GM19455 (cell line): ENCODE measurements around the gene TRIM59.

Source experiments
- ATAC-seq: cut with Tn5 transposase; IDR thresholded peaks from one replicate; pipeline ENCODE4 v1.9.1; 2021; ENCODE audit not compliant: unreplicated experiment

TRIM59 gene, protein sequence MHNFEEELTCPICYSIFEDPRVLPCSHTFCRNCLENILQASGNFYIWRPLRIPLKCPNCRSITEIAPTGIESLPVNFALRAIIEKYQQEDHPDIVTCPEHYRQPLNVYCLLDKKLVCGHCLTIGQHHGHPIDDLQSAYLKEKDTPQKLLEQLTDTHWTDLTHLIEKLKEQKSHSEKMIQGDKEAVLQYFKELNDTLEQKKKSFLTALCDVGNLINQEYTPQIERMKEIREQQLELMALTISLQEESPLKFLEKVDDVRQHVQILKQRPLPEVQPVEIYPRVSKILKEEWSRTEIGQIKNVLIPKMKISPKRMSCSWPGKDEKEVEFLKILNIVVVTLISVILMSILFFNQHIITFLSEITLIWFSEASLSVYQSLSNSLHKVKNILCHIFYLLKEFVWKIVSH

DNA sequence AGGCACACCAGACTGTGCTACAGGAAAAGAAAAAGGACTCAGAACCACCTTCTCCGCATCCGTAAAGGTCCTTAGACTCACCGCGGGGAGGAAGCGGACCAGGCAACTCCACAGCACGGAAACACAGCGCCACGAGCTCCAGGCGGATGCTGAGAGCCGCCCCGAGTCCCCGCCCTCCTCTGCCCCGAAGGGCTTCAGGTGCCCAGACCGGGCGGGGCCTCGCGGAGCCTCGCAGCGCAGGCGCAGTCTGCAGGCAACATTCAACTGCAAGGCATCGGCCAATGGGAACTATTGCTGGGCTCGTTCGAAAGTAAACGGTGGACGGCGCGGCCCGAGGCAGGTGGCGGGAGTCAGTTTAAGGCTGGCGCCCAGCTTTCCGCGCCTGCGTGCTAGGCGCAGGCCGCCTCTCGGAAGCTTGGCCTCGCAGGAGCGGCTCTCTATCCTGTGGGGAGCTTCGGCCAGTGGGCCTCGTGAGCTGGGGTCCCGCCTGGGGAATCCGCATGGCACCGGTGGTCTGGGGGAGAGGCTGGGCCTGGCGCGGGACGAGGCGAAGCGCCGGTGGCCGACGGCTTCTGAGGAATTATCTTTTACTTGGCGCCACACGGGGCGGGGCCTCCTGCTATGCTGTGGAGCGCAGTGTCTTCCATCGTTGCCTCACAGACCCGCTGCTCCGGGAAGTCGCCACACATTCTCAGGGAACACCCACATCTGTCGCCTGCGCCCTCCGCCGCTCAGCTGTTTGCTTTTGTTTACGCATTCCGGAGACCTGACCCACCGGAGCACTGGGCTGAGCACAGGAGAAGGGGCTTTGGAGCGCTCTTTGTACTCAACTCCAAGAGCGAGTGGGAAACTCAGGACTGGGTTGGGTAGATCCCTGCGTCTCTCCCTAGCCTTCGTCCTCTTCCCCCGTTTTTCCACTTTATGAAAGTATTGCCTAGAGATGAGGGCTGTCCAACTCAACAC lies at the start of gene TRIM59:
Gene TRIM59 (minus strand): TSS at position 151 of the 963 bp plus-strand sequence. CDS start 10,603 bp downstream, outside the sequence.
- ATAC-seq, result peak; percentile 95

DNA sequence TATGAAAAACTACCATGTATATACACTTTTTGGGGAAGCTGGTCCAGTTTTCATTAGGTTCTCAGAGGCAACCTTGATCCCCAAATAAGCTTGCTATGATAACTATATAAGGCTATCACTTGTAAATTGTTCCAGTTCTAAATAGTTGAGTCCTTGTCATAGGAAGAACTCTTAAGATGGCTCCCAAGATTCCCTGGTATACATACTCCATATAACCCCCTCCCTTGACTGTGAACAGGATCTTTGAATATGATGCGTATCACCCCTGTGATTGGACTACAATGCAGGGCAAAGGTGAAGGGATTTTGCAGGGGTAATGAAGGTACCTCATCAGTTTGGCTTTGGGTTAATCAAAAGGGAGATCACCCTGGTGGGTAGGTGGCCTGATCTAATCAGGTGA lies 48.6 kb upstream of the TRIM59 start:
- ATAC-seq, result no peak

DNA sequence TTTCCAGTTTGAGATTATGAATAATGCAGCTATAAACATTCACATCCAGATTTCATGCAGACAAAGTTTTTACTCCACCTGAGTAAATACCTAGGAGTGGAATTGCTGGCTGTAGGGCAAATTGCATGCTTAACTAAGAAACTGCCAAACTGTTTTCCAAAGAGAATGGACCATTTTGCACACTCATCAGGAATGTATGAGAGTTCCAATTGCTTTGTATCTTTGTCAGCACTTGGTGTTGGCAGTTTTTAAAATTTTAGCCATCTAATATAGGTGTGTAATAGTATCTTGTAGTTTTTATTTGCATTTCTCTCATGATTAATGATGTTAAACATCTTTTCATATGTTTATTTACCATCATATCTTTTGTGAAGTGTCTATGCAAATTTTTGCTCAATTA lies 40.6 kb upstream of the TRIM59 start:
- no peak for ATAC-seq

DNA sequence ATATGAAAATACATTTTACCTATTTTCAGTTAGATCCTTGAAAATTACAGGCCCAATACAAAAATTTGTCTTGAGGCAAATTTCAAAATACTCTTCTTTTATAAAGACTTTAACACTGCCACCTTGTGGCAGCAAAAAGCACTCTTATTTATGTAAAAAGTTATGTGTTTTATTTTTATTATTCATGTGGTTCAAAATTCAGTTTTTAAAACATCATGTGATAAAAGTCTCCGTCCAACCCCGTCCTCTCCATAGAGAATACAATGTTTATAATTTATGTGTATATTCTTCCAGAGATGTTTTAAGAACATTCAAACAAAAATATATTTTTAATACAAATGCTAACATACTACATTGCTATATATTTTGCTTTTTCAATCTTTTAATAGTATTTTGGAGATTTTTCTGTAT lies 36.9 kb upstream of the TRIM59 start:
- no peak for ATAC-seq

DNA sequence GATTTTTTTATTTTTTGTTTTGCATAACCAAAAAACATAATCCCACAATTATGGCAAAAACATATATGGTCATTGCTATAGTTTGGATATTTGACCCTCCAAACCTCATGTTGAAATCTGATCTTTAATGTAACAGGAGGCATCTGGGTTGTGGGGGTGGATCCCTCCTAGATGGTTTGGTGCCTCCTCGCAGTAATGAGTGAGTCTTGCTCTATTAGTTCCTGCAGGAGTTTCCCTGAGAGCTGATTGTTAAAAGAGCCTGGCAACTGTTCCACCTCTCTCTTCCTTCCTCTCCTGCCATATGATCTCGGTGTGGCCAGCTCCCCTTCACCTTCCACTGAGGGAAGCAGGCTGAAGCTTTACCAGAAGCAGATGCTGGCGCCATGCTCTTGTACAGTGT lies 33.2 kb upstream of the TRIM59 start:
- no peak for ATAC-seq

DNA sequence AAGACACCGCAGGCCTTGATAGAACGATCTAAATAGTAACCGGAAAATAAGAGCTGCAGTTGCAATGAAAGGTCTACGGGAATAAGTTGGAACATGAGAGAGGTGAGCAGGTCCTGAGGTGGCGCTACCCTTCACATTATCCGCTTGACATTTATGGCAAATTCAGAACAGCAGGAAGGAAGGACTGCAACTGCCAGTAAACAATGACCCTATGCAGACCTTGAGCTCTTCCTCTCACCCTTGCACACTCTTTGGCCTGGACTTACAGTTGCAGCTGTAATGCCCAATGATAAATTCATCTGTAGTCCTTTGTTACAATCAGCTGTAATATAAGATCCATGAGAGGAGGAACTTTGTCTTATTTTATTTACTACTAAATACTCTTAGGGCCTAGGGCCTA lies 32.3 kb upstream of the TRIM59 start:
- ATAC-seq, result no peak

DNA sequence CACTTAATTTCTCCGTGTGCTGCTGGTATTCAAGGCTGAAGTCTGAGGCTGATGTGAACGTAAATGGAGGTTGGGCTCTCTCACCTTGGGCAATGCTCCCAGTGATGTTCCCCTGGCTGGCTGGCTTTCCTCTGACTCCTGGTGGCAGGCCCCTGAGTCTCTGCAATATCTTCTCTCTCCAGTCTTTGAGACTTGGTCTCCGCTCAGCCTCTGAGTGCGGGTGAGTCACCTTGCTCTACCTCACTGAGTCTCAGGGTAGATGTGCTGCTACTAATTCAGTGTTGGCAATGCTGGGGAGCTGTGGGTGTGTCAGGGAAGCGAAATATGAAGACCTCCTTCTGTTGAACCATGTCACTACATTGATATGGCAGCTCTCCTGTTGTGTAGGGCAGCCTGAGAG lies 31.3 kb upstream of the TRIM59 start:
- no peak for ATAC-seq

DNA sequence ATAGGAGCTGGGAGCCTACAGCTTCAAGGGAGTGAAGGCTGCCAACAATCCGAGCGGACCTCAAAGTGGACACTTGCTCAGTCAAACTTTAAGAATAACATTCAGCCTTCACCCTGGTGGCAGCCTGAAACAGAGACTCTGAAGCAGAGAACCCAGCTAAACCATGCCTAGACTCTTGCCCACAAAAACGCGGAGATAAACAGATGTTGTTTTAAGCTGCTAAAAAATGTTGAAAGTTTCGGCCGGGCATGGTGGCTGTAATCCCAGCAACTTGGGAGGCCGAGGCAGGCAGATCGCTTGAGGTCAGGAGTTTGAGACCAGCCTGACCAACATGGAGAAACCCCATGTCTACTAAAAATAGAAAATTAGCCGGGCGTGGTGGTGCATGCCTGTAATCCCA lies 29.8 kb upstream of the TRIM59 start:
- no peak for ATAC-seq

DNA sequence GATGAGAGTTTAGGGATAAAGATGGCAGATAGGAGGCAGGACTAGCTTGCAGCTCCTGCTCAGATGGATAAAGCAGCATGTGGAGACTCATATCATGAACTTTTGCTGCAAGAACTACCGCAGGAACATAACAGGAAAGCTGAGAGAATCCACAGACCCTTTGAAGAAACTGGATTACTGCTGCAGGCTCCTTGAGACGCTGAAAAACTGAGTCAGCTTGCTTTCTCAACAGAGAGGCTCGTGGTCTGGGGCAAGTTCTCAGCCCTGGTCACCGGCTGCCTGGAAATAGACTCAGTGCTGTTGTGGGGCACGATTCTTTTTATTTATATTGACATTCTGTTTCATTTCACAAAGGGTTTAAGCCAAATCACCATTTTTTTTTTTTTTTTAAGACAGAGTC lies 28.8 kb upstream of the TRIM59 start:
- ATAC-seq, result no peak

DNA sequence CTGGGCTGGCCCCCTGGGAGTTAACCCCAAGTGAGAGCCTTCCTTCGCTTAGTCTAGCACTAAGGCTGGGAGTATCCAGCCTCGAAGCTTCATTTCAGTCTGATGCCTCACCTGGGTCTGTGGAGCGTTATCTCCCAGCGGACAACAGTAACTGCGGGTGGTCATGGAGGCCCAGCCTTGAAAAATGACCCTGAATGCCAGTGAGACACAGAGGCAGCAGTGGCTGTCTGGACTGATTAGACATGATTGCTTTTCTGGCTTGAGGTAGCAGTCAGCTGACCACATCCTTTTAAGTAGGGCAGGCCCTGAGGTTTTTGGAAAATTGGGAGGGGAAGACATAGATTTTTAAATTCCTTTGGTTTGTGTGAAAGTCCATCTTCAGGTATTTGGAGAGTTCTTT lies 28.2 kb upstream of the TRIM59 start:
- ATAC-seq, result no peak

DNA sequence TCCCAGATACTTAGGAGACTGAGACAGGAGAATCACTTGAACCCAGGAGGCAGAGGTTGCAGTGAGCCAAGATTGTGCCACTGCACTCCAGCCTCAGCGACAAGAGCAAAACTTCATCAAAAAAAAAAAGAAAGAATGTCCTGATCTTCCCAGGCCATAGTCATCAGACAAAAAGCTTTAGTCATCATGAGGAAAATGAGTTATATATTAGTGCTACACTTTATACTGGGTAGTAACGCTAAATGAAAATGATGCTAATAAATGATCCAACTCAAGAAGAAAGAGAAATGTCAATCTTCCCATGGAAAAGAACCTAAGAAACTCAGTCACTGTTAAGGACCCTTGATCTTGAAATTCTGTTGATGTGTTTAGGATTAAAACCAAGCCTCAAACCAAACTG lies 26.3 kb upstream of the TRIM59 start:
- ATAC-seq, result no peak

DNA sequence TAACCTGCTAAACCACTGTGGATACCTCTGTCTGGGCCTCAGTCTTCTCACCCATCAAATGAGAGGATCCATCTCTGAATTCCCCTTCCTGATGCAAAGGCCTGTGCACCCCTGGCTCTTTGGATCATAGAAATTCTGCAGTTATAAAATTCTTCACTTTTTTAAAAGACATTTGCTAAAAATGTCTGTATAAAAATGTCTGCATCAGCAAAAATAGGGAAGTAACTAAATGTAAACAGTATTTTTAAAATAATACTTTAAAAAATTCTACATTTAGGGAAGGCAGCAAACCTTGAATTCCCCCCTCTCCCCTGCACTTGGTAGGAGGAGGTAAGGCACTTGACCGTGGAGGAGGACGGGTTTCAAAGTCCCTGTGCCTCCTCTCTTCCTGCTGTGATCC lies 25.6 kb upstream of the TRIM59 start:
- ATAC-seq, result no peak

DNA sequence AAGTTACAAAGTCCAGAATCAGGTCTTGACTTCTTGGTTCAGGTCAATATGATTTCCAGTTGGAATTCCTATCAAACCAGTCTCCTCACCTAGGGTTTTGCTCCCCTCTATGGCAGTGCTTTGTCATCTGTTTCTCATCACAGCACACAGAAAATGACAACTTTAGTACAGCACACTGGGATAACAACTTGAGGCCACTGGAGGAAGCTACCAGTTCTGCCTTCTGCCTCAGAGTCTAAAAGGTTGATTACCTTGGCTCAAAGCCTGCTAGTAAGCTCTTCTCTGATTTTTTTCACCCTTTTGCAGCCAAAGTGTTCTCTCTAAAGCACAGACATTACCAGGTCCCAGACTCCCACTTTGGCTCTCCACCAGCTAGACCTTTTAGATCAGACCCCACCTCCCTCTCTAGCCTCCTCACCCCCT lies 24.8 kb upstream of the TRIM59 start:
- ATAC-seq, result no peak

DNA sequence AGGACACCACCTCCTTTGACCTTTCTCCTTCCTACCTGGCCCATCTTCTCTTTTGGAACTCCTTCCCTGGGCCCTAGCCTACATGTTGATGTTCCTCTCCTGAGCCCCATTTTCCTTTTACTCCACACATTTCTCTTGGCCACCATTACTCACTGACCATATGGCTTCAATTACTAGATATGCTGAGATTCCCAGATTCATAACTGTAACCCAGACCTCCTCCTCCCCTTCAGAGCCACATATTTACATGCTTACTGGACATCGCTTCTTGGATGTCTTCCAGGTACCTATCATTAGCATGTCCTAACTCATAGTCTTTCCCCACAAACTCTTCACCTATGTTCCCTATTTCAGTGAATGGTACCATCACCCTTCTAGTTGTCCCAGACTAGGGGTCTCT lies 24.4 kb upstream of the TRIM59 start:
- ATAC-seq, result no peak

DNA sequence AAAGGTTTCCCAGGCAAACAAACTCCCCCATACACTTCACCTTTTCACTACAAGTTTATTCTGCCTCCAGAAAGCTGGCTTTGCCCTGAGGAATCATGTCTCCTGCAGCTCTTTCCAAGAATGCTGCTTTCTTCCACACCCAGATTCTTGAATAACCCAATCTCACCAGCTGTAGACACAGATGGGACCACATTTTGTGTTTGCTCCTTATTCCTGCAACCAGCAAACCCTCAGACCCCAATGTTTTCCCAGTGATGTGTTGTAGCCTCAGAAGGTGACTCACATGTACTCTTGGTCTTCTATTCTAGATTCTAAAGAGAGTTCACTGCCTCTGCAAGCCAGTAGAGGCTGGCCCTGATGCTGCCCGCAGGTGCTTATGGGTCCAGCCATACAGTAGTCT lies 23.6 kb upstream of the TRIM59 start:
- no peak for ATAC-seq

DNA sequence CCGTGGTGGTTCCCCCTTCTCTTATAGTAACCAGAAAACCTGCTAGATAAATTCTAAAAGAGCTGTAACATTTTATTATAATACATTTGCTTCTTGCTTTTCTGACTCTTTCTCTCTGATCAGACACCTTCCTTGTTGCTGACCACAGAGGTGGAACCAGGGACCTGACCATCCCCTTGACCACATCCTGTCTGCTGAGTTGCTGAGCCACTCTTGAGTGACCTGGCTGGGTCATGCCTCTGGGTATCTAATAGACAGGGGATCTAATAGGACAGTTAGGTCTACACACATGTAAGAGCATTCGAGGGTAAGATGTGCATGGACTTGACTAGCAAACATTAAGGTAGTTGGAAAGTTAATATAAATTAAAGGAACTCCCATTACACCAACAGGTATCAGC lies 22.8 kb upstream of the TRIM59 start:
- ATAC-seq, result no peak

DNA sequence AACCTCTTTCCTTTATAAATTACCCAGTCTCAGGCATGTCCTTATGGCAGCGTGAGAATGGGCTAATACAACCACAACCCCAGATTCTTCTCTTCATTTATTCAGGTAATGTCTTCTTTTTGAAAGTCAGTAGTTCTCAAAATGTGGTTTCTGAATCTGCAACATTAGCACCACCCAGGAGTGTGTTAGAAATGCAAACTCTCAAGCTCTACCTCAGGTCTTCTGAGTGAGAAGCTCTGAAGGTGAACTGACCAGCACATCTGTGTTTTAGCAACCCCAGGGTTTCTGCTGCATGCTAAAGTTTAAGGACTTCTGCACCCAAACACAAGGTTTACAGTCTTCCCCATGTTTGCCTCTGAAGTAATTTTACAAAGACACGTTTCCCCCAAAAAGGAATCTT lies 22.3 kb upstream of the TRIM59 start:
- ATAC-seq, result no peak

DNA sequence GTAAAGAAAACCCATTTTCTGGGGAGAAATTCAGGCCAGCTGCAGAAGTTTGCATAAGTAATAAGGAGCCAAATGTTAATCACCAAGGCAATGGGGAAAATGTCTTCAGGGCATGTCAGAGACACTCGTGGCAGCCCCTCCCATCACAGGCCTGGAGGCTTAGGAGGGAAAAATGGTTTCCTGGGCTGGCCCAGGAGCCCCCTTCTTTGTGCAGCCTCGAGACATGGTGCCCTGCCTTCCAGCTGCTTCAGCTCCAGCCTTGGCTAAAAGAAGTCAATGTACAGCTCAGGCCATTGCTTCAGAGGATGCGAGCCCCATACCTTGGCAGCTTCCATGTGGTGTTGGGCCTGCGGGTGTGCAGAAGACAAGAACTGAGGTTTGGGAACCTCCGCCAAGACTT lies 20.6 kb upstream of the TRIM59 start:
- no peak for ATAC-seq

DNA sequence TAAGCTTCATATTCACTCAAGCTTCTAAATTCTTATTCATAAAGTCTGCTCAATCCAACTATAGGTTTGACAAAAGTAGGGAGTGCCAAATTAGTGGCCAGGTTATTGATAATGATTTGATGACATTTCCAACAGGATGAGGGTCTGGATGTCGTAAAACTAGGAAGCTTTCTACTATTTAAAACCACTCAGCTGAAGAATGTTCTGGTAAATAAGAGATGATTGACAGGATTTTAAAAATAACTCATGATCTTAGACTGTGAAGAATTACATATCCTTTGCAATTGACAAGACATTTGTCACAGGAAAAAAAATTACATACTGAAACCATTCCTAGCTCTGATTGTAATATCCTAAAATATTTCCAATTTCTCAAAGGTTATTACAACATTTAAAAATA lies 15.4 kb upstream of the TRIM59 start:
- no peak for ATAC-seq

DNA sequence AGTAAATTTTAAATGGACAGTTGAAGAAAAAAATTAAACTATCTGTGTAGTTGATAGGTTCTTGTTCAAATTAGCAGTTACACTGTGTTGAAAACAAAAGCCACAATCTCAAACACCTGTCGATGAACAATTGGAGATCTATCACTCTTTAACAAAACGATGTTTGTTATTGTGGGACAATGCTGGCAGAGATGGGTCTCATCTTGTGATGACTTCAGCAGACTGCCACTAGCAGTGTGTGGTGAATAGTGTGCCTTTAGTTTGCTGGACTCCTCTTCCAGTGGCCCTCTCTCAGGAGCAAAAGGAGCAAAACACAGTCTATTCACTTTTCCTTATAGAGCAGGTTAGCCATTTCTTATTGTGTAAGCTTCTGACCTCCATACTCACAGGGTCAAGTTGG lies 14.7 kb upstream of the TRIM59 start:
- no peak for ATAC-seq

DNA sequence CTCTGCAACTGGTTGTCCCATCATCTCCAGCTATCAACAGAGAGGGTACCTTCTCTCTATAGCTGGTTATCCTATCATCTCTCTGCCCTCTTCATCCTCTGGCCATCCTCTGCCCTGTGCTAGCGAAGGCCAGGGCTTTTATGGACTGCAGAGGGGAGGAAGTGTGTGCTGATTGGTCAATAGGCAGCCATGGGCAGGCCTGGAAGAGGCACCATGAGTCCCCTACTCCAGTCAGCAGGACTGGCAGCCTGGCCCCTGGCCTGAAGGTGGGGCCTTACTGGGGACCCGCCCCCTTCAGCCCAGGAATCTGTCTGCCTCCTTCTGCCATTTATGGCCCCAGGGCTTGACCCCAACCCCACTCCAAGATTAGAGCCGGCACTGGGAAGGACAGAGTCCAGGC lies 10.4 kb upstream of the TRIM59 start:
- ATAC-seq, result no peak

DNA sequence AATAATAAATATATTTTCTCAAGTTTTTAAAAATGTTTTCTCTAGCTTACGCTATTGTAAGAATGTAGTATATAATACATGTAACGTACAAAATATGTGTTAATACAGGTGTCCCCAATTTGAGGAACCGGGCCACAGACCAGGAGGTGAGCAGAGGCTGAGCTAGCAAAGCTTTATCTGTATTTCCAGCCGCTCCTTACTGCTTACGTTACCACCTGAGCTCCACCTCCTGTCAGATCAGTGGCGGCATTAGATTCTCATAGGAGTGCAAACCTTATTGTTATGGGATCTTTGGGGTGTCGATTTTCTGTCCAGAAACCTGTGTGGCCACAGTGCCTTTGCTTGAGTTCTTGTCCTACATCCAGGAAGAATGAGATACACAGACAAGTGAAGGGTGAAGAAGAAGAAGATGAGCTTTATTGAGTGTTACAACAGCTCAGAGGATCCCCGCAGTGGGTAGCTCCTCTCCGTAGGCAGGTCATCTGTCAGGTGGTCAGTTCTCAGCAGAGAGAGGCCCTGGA lies 9.9 kb upstream of the TRIM59 start:
- ATAC-seq, result no peak
